ENCODE measurements around the gene CPTP.

Gene CPTP

DNA sequence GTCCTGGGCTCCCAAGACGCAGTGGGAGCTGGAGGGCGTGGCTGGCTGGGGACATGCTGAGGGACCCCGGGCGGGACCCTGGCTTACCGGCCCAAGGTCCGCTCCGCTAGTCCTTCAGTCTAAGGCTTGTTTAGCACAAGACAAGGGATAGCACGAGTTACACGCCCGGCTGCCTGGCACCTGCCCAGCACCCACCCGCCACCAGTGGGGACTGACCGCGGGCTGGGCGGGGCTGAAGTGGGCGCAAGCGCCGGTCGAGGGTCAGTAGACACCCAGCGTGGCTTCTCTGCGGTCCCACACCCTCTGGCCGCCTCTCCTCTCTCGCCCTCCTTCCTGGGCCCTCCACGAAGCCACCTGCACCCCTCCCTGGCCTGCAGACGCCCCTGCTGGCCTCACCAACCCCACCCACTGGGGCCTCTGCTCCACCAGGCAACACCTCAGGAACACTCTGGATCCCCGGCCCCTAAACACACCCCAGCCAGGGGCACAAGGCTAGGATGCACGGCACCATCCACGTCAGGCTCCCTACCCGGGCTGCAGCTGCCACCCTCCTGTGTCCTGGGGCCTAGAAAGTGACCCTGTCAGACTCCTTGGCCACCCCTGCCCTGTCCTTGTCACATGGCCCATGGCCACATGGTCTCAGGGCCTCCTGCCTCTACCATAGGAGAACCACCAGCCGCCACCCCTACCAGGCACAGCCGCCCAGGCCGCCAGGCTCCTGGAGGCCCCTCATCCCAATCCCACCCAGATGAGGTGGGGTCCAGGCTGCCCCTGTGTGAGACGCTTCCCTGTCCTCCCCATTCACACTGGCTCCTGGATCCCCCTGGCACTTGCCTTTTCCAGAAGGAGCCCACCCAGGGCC, 12.6 kb downstream of the CPTP start:
- no peak for DNase-seq

GRCh38 chr1:1337793-1338147, 13.2 kb downstream of the CPTP start:
- DNase-seq: peak in 1 of 2 experiments; percentile 59

GRCh38 chr1:1338278-1338677, 13.7 kb downstream of the CPTP start:
- DNase-seq: no peak

GRCh38 chr1:1340185-1340584, 15.6 kb downstream of the CPTP start:
- DNase-seq: no peak

DNA sequence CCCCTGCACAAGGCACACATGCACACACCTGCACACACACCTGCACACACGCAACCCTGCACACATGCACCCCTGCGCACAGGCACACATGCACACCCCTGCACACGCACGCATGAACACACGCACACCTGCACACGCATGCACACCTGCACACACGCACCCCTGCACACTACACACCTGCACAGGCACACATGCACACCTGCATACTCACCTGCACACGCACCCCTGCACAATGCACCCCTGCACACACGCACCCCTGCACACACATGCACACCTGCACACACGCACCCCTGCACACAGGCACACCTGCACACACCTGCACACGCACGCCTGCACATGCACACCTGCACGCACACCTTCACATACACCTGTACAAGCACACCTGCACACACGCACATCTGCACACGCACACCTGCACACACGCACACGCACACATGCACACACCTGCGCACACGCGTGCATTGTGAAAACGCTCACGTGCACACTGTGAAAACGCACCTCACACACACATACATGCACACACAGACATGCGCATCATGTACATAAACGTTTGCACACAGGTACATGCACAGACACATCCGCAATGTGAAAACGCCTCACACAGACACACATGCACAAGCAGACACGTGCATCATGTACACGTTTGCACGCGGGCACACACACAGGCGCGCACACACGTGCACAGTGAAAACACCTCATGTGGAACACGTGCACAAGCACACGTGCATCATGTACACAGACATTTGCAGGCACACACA, 16.4 kb downstream of the CPTP start:
- DNase-seq: no peak

DNA sequence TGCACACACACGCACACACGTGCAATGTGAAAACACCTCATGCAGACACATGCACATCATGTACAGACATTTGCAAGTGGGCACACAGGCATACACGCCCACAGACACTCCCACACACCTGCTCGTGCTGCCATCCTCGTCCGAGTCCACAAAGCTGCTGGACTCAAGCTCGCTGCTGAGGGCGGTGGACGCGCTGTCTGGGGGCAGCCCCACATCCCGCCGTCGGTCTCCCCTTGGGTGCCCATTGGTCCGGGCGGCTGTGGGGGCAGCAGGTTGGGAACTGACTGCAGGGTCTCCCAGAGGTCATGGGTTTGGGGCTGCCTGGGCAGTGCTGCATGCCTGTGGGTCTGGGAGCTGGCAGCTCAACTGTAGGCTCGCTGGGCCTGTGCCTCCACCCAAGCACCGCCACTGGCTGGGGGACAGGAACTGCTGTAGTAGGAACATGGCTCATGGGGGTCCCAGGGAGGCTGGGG, 17.0 kb downstream of the CPTP start:
- no peak for DNase-seq

- no peak for DNase-seq
Measured at GRCh38 chr1:1342061-1342562, 17.5 kb downstream of the CPTP start.

DNA sequence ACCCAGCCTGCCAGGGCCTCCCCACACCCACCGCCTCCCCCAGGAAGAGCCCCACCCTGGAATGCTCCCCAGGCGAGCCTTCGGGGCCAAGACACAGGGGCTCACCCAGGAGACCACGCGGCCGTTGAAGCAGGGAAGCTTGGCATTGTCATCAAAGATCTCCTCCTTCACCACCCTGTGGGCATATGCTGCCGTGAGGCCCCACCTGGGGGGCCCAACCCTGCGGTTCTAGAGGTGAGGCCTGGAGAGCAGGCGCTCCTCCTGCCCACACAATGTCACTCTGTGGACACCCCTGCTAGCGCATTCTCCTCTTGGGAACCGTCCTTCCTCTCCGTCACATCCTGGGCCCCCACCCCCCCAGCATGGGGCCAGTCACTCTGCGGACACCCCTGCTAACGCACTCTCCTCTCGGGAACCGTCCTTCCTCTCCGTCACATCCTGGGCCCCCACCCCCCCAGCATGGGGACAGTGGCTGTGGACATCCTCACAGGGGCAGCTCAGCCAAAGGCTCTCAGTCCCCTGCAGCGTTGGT, 18.0 kb downstream of the CPTP start:
- DNase-seq: no peak

DNA sequence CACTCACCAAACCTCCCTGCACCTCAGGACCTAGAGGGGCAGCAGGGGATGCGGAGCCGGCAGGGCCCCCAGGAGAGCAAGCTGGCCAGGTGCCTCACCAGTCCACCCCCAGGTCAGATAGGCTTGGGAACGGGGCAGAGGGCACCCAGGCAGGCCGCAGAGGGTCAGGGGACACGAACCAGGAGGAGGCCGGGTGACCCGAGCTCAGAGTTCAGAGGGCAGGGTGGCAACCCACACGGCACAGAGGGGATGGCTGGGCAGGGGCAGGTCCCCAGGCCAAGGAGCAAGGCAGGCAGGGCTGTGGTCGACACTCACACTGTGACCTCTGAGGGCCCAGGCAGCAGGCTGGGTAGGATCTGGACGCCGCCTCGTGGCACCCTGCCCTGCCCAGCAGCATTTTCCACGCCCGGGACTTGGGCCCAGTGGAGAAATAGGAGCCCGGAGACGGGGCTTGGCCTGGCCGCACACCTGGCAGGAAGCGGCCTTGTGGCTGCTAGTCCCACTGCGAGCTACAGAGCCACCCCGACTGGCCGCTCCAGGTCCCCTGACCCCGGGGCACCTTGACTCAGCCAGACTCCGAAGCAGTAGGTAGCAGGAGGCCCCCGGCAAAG, 19.3 kb downstream of the CPTP start:
- no peak for DNase-seq

- DNase-seq: peak in 1 of 2 experiments; percentile 46
Measured at GRCh38 chr1:1344655-1345361, 20.2 kb downstream of the CPTP start.

GRCh38 chr1:1345384-1345783, 20.8 kb downstream of the CPTP start:
- DNase-seq: no peak

DNA sequence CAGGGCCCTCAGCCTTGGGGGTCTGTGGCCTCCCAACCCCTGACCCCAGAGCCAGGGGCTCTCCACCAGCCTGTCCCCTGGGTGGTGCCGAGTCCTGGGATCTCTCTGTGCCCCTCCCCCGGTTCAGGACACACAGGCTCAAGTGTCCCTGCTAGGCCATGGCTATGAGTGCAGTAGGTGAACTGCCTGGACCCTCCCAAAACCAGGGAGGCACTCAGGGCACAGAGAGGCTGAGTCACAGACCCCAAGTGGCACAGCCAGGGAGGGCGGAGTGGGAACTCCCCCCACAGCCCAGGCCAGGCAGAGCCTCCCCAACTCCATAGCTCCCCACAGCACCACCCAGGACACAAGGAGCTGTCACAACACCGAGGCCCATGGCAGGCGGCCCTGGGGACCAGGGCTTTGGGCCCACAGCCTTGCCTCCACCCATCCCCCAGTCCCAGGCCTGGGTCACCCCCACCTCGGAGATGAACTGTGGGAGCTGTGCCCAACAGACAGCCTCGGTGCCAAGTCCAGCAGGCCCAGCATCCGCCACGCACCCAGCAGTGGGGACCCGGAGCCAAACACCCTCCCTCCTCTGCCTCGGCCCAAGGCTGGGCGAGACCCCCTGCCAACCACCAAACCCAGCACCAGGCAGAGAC, 21.4 kb downstream of the CPTP start:
- no peak for DNase-seq

DNA sequence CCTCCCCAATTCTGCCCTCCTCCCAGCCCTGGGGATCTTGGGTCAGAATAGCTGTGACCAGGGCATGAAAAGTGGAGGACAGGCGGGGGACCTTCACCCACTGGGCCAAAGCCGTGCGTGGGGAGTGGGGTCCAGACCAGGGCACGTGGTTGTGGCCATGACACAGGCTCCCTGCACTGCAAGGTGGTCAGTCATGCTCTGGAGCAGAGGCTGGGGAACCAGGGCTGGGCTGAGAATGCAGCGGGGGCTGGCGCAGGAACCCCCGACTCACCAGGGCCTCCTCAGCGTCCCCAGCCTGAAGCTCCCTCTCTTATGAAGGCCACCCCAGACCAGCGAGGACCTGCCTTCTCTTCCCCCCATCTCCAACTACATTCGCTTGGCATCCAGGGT, 21.9 kb downstream of the CPTP start:
- DNase-seq: no peak

DNA sequence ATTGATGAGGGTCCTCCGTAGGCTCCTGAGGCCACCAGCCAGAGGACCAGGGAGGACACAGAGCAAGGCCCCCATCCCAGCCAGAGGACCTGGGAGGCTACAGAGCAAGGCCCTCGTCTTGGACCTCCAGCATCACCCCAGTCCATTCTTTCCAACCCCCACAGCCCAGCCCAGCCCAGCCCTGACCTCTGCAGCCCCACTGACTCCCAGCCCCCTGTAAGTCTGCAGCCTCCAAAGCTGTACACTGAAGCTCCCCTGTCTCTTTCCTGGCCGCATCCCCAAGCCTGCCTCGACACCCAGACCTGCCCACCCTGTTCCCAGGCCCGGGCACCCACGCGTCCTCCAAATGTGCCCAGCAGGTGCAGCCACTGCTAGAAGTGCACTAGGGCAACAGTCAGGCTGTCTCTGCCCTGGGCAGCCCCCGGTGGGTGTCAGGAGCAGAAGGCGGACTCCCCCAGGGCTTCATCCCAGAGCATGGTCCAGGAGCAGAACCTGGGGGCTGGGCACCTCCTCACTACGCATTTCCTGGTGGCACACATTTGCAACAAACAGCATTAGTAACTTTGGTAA, 22.5 kb downstream of the CPTP start:
- no peak for DNase-seq

- peak in 1 of 2 experiments; percentile 71 for DNase-seq
Measured at GRCh38 chr1:1347663-1348419, 23.2 kb downstream of the CPTP start.

DNA sequence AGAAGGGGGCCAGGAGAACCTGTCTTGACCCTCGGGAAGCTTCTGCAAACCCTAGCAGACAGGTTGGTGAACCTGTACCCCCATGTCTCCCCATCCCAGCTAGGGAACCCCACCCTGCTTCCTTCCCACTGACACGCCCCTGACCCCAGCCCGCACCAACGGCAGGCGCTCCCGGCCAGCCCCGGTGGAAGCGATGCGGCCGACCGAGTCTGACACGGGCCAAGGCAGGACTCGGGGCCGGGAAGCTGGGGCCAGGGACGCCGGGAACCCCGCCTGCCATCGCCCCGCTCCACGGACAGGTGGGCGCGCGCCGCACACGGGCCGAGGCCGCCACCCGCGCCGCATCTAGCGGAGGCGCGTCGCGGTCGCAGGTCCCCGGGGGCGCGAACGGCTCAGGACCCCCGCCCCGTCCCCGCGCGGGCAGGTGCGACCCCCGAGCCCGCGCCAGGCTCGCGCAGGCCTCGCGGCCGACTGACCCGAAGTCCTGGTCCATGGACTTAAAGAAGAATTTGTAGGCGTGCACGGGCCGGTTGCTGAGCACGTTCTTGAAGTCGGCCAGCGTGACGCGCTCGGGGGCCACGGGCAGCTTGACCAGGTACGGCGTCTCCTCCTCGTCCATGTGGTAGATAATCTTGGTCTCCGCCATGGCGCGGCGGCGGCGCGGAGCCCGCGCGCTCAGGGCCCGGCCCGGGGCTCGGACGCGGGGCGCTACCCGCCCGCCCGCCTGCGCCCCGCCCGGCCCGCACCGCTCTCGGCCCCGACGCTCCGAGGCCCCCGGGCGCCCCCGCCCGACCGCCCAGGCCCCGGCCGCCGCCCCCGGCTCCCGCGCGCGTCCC, 24.0 kb downstream of the CPTP start:
- peak in 1 of 2 experiments; percentile 48 for DNase-seq

DNA sequence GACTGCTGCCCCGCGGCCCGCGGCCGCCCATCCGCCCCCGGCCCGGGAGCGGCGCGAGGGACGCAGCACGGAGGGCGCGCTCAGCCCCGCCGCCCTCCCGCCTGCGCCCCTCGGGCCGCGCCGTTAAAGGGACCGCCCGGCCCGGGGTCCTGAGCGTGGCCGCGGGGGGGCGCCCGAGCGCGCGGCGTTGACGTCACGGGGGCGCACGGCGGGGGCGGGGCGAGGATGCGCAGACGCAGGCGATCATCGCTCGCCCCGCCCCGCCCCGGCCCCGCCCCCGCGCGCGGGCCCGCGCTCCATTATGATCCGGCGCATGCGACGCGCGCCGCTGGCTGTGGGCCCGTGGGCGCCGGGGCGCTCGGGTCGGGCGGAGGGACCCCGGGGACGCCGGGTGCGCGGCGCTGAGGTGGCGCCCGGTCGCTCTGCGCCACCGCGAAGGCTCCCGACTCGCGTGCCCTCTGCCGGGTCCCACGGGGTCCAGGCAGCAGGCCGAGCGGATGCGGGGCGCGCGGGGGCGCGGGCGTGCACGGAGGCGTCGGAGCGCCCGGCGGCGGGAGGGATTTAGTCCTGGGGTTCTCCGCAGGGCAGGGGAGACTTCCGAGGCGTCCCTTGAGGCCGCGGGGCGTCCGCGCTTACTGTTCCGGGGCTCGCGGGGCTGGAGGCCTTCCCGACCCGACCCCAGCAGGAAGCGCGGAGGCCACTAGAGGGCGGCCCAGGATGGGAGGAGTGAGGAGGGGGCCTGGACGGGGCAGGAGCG, 24.8 kb downstream of the CPTP start, which contains the start of gene DVL1:
DVL1 (minus strand) TSS at position 163 of the 757 bp plus-strand sequence. CDS start 353 bp downstream, outside the sequence.
- peak in 1 of 2 experiments; percentile 79 for DNase-seq

DNA sequence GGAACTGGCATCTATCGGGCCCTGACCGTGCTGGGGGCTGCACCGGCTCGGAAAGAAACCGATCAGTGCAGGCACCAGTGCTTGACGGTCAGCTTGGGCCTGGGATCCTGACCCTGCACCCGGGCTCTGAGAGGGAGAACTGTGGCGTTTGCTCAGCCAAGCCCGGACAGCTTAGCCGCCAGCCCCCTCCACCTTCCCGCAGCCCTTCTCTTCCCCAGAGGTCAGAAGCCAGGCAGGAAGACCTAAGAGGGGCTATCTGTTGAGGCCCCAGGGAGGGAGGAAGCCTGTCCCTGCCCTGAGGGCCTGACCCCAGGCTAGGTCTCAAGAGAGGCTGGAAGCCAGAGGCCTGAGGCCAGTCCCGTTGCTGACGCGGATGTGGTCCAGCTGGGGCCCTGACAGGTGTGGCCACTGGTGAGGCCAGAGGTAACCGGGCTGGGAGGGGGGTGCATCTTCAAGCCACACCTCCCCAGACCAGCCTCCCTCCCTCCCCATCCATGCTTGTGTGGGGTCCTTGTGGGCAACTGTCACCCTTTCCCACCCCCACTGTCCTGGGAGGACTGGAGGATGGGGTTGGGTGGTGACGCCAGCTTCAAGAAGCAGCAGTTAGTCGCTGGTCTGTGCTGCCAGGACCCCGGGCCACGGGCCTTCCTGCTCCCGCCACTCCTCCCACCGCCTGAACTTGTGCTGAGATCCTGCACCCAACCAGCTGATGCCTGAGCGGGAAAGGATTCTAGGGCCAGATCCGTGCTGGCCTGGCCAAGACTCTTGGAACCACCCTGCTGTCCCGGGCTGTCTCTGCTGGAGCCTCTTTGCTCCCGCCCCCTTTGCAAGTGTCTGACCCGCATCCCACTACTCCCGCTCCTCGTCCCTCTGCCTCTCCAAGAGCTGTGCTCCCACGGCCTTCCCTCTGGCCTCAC, 27.2 kb downstream of the CPTP start:
- DNase-seq: no peak

Data from NCI-H526 (cell line).